ENCODE data around the gene TRPM3. TPM values are rescaled to one million over a fixed set of nuclear protein-coding genes. Genes with fewer than 3 reads are reported as not detected.

The TRPM3 gene
- polyA plus RNA-seq, 3 donors = not detected

DNA sequence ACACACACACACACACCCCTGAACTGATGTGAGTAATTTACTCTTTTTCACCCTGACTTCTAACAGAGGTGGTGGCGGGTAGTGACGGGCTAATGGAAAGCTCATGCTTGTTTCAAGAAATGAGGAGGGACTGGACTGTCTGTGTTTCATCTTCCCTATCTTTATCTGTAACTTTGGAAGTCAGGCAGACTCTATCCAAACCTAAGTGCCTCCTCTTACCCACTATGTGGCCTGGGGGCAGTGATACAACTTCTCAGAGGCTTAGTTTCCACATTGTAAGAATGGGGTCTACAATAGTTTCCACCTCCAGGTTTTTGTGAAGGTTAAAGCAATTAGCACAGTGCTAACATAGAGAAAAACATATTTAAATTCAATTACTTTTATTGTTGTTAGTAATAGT lies 5.9 kb upstream of the TRPM3 start:
- TF ChIP-seq, protein P1, sequence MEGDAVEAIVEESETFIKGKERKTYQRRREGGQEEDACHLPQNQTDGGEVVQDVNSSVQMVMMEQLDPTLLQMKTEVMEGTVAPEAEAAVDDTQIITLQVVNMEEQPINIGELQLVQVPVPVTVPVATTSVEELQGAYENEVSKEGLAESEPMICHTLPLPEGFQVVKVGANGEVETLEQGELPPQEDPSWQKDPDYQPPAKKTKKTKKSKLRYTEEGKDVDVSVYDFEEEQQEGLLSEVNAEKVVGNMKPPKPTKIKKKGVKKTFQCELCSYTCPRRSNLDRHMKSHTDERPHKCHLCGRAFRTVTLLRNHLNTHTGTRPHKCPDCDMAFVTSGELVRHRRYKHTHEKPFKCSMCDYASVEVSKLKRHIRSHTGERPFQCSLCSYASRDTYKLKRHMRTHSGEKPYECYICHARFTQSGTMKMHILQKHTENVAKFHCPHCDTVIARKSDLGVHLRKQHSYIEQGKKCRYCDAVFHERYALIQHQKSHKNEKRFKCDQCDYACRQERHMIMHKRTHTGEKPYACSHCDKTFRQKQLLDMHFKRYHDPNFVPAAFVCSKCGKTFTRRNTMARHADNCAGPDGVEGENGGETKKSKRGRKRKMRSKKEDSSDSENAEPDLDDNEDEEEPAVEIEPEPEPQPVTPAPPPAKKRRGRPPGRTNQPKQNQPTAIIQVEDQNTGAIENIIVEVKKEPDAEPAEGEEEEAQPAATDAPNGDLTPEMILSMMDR (IDR thresholded peaks at IDR 0.05) = no peak
- intact Hi-C loops (cut with micrococcal nuclease) = no loop called here
- Mint-ChIP-seq H3K4me1 (no peaks in the 10 kb centered on the region), H3K27me3 (ENCODE audit: low read depth in 3 of 3) (peaks cover 0 to under 1% (median 0%) of the 10 kb centered on the region in 3 donors), H3K4me3 (no peak overlapping the region), H3K36me3 (no peaks in the 10 kb centered on the region), H3K9me3 (peaks cover 0 to 2% (median 0%) of the 10 kb centered on the region in 7 donors), H3K27ac (no peak overlapping the region)
- no CpG with 5 or more reads among the region's 2 CpGs for WGBS (ENCODE audit: insufficient coverage)
- Histone ChIP-seq H3K4me2 (replicated peaks; ENCODE audit: extremely low read depth, low read length, poor library complexity, severe bottlenecking) (no peak overlapping the region), H2AFZ (ENCODE audit: insufficient read depth, low read depth, low read length, poor library complexity, severe bottlenecking) (no peak overlapping the region), H3K36me3 (replicated peaks in 1 of 2; ENCODE audit: control insufficient read depth in 1 of 2, insufficient read depth in 2 of 2, low read length in 2 of 2) (no peaks in the 10 kb centered on the region), H3K4me3 (replicated peaks in 1 of 3; ENCODE audit: low read depth in 2 of 3, low read length in 3 of 3) (no peak overlapping the region), H3K9ac (ENCODE audit: insufficient read depth, low read length, poor library complexity, severe bottlenecking) (no peak overlapping the region), H3K27ac (ENCODE audit: low read depth in 1 of 2, low read length in 2 of 2) (no peak overlapping the region), H3K27me3 (ENCODE audit: control insufficient read depth in 2 of 2, insufficient read depth in 2 of 2, low read length in 2 of 2) (no peaks in the 10 kb centered on the region), H3K9me3 (replicated peaks in 1 of 2; ENCODE audit: control insufficient read depth in 1 of 2, insufficient read depth in 1 of 2, low read length in 2 of 2) (no peaks in the 10 kb centered on the region), H4K20me1 (ENCODE audit: insufficient read depth, low read length) (no peaks in the 10 kb centered on the region), H3K79me2 (ENCODE audit: insufficient read depth, low read length) (no peaks in the 10 kb centered on the region), H3K4me1 (ENCODE audit: control insufficient read depth in 1 of 2, insufficient read depth in 2 of 2, low read length in 2 of 2) (no peaks in the 10 kb centered on the region)
- DNase-seq = no peak

DNA sequence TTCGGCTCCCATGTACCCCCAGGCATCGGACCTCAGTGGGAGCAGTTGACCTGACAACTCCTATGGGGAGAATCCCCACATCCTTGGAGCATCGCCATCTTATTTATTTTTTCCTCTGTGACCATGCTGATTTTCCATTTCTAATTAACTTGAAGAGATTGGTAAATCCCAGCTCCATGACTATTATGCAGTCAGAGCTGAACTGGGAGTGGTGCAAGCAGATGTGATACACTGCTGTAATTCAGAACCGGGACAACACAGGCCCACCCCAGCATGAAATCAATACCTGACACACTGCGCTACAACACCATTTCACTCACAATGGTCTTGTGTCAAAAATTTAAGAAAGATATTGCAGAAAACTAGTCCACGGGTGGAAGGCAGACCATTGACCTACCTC lies 1.0 kb upstream of the TRPM3 start:
- no peaks in the 10 kb centered on the region for H4K20me1 ChIP-seq (ENCODE audit: insufficient read depth, low read length)
- no peak overlapping the region for H3K4me3 ChIP-seq (replicated peaks in 1 of 3; ENCODE audit: low read depth in 2 of 3, low read length in 3 of 3)
- H2AFZ ChIP-seq (ENCODE audit: insufficient read depth, low read depth, low read length, poor library complexity, severe bottlenecking) = no peak overlapping the region
- no peaks in the 10 kb centered on the region for H3K4me1 ChIP-seq (ENCODE audit: control insufficient read depth in 1 of 2, insufficient read depth in 2 of 2, low read length in 2 of 2)
- Mint-ChIP-seq H3K27ac (no peak overlapping the region), H3K9me3 (peaks cover 0 to 2% (median 0%) of the 10 kb centered on the region in 7 donors), H3K4me3 (no peak overlapping the region), H3K4me1 (no peaks in the 10 kb centered on the region), H3K27me3 (ENCODE audit: low read depth in 3 of 3) (peaks cover 4 to 13% (median 9%) of the 10 kb centered on the region in 3 donors), H3K36me3 (no peaks in the 10 kb centered on the region)
- no peak for DNase-seq
- H3K27me3 ChIP-seq (ENCODE audit: control insufficient read depth in 2 of 2, insufficient read depth in 2 of 2, low read length in 2 of 2) = peaks cover 0 to 7% of the 10 kb centered on the region in 2 donors
- no peaks in the 10 kb centered on the region for H3K36me3 ChIP-seq (replicated peaks in 1 of 2; ENCODE audit: control insufficient read depth in 1 of 2, insufficient read depth in 2 of 2, low read length in 2 of 2)
- intact Hi-C loops (cut with micrococcal nuclease) = no loop called here
- H3K4me2 ChIP-seq (replicated peaks; ENCODE audit: extremely low read depth, low read length, poor library complexity, severe bottlenecking) = no peak overlapping the region
- H3K9ac ChIP-seq (ENCODE audit: insufficient read depth, low read length, poor library complexity, severe bottlenecking) = no peak overlapping the region
- 100% methylated on average over 2 of the region's 6 CpGs for WGBS (ENCODE audit: insufficient coverage)
- TF ChIP-seq, protein P1 (IDR thresholded peaks at IDR 0.05) = no peak
- H3K9me3 ChIP-seq (replicated peaks in 1 of 2; ENCODE audit: control insufficient read depth in 1 of 2, insufficient read depth in 1 of 2, low read length in 2 of 2) = no peaks in the 10 kb centered on the region
- no peaks in the 10 kb centered on the region for H3K79me2 ChIP-seq (ENCODE audit: insufficient read depth, low read length)
- no peak overlapping the region for H3K27ac ChIP-seq (ENCODE audit: low read depth in 1 of 2, low read length in 2 of 2)

All from CD14-positive monocyte (primary cell).